Body of pancreas (tissue), 4 donors: Measurements from ENCODE around the gene NUDT19.

Experiments used
- POLR2A ChIP-seq, 3 donors: fragments of 450-650 bp; IDR thresholded peaks; one replicate each; pipeline ENCODE4 v1.6.1; 2016; ENCODE audit warnings: antibody characterized with exemption in 3 of 3, mild to moderate bottlenecking in 2 of 3
- TF ChIP-seq, protein P1 (sequence below), 7 experiments: fragments of 450-650 bp in 4 of 7; fragments of 200-600 bp in 3 of 7; sonication (generic) in 3 of 7; IDR thresholded peaks; one replicate each; pipeline ENCODE4 v1.5.1; 2016 to 2019; ENCODE audit warnings: antibody characterized with exemption in 7 of 7

DNA sequence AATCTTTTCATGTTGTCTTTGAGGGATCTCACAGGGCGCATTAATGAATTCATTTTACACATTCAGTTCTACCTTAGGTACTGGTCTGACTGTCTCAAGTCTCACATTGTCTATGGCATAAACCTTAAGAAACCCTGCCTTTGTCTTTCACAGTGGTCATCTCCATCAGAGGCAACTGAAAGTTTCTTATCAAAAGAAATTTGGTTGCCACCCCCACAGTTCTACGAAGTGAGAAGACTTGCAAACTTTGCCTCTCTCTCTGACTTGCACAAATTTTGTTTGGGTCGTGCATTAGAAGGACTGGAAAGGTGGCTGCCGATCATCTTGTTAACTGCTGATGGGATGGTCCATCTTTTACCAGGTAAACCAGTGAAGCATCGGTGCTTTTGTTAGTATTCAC is 17.4 kb downstream of the NUDT19 start:
- TF ChIP-seq POLR2A (IDR thresholded peaks at IDR 0.05), result no peak
- TF ChIP-seq, protein P1, sequence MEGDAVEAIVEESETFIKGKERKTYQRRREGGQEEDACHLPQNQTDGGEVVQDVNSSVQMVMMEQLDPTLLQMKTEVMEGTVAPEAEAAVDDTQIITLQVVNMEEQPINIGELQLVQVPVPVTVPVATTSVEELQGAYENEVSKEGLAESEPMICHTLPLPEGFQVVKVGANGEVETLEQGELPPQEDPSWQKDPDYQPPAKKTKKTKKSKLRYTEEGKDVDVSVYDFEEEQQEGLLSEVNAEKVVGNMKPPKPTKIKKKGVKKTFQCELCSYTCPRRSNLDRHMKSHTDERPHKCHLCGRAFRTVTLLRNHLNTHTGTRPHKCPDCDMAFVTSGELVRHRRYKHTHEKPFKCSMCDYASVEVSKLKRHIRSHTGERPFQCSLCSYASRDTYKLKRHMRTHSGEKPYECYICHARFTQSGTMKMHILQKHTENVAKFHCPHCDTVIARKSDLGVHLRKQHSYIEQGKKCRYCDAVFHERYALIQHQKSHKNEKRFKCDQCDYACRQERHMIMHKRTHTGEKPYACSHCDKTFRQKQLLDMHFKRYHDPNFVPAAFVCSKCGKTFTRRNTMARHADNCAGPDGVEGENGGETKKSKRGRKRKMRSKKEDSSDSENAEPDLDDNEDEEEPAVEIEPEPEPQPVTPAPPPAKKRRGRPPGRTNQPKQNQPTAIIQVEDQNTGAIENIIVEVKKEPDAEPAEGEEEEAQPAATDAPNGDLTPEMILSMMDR (IDR thresholded peaks at IDR 0.05), result no peak
